GM19193 (cell line): ENCODE results near the gene GLRX2.

ENCODE experiments used
- POLR2A ChIP-seq: IDR thresholded peaks from 4 replicates; pipeline ENCODE4 v1.6.1; 2011; ENCODE audit not compliant: insufficient read depth, insufficient read length; ENCODE audit errors: extremely low read depth

Gene GLRX2

DNA sequence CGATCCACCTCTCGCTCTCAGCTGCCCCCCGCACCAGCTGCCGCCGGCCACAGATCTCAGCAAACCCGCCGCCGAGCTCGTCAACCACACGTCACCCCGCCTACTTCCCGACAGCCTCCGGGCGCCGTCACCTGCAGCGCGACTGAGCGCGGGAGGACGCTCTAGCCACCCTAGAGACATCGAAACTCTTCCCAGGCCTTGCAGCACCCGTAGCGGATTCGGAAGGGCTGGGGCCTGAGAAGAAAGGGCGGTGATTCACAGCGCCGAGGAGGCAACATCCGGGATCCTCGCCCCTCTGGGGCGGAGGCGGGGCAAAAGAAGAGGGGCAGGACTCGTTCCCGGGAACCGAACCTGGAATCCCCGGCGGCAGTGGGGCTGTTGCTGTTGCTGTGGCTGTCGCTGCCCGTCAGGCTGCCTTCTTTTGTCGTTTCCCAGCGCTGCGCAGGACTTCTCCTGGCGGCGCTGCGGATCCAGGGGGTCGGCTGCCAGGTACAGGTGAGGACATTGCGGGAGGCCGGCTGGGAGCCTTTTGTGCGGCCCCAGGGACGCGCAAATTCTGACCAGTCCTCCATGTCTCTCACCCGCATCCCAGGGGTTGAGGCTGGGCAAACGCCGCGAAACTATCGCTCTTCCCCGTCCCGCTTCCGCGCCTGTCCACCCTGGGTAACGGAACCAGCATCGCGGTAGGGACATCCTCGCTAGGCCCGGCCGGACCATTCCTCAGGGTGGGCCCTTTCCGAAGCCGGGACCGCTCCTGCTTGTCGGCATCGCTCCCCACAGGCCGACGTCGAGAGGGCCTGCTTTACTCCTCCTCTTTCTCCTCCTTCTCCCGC lies 45.7 kb downstream of the GLRX2 start, which contains the start of the genes RO60 and UCHL5:
RO60 (plus strand) TSS at position 331 of the 833 bp plus-strand sequence. CDS start 9,443 bp downstream, outside the sequence.
UCHL5 (minus strand) TSS at position 79 of the 833 bp plus-strand sequence. CDS start 100 bp downstream, outside the sequence.
- peak; percentile 95 for TF ChIP-seq POLR2A

DNA sequence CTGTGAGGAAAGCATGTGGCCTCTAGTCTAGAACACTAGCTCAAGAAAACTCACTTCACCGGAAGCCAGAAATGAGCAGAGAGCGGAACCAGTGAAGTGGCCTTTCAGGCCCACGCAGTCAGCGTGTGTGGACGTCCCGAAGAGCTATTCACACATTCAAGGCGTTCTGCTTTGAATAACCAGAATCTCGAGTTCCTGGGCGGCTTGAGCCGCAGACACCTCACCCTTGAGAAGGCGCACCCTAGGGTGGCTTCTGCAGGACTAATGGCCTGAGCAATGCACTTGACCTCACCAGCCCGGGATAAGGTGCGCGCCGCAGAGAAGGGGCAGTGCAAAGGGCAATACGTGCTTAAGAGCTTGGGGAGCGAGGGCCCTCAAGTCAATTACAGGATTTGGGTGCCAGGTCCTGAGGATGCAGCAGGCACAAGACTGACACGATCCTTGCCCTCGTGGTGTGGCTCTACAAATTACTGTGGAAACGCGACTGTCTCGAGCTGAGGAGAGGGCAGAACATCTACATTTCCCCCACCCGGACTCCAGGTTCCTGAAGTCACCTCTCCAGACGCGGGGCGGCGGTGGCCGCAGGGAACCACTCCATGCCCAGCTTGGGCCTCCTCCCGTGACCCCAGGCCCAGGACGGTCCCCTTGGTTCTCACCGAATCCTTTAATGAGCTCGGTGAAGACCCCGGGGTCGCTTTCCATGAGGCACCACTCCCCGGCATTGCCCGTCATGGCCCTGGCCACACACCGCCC lies 46.5 kb downstream of the GLRX2 start:
- TF ChIP-seq POLR2A, result peak; percentile 73

DNA sequence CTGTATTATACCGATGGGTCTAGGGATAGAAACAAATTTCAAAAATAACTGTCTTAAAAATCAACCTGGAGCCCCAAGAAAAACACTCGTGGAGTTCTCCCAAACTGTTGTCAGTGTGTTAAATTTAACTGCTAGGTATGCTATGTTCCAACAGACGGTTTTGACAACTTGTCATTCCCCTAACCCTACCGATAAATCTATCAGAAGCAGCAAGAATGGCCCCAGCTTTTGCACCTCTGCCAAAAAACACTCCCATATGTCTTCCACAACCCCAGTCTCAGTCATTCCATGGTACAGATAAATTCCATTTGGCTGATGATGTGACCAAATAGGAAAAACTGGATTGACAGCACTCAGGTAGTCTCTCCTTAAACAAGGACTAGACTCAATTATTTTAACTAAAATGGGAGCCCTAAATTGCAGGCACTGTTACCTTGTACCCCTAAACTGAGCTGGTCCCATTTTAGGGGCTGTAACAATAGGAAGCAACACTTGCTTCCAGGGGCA lies 51.0 kb downstream of the GLRX2 start:
- no peak for TF ChIP-seq POLR2A
